ENCODE results near the gene SLC39A1.
A peak's percentile ranks its signal among the peaks of the same experiment; 100 is the strongest.

SLC39A1 gene

GRCh38 chr1:153961421-153961820, 1.9 kb downstream of the SLC39A1 start:
- TF ChIP-seq CTCF (conservative IDR thresholded peaks at IDR 0.05) = no peak
- peak overlapping the region; percentile 99; the same call in 1 of the 2 replicates for H3K27ac ChIP-seq

DNA sequence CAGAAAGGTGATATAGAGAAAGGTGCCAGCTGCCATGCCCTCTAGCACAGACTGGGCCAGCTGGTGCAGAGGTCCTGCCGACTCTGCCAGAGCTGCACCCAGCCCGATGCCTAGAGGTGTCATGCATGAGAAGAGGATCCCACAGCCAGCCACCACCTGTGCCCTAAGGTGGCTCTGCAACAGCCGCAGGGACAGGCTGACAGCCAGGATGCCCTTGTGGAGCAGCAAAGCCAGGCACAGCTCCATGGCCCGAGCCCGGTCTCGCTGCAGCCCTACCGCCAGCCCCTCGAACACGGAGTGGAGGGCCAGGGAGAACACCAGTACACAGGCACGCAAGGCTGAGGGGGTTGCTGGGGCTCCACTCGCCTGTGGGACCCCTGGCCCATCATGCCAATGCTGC, 3.1 kb downstream of the SLC39A1 start:
- no peak overlapping the region for H3K27ac ChIP-seq
- no peak for TF ChIP-seq CTCF (conservative IDR thresholded peaks at IDR 0.05)

- TF ChIP-seq CTCF (conservative IDR thresholded peaks at IDR 0.05) = no peak
- peak overlapping the region; percentile 95; the same call in 1 of the 2 replicates for H3K27ac ChIP-seq
These were observed 3.9 kb downstream of the SLC39A1 start for GRCh38 chr1:153959454-153959853.

GRCh38 chr1:153958961-153959260, 4.4 kb downstream of the SLC39A1 start:
- H3K27ac ChIP-seq = peak overlapping the region; percentile 95
- no peak for TF ChIP-seq CTCF (conservative IDR thresholded peaks at IDR 0.05)

DNA sequence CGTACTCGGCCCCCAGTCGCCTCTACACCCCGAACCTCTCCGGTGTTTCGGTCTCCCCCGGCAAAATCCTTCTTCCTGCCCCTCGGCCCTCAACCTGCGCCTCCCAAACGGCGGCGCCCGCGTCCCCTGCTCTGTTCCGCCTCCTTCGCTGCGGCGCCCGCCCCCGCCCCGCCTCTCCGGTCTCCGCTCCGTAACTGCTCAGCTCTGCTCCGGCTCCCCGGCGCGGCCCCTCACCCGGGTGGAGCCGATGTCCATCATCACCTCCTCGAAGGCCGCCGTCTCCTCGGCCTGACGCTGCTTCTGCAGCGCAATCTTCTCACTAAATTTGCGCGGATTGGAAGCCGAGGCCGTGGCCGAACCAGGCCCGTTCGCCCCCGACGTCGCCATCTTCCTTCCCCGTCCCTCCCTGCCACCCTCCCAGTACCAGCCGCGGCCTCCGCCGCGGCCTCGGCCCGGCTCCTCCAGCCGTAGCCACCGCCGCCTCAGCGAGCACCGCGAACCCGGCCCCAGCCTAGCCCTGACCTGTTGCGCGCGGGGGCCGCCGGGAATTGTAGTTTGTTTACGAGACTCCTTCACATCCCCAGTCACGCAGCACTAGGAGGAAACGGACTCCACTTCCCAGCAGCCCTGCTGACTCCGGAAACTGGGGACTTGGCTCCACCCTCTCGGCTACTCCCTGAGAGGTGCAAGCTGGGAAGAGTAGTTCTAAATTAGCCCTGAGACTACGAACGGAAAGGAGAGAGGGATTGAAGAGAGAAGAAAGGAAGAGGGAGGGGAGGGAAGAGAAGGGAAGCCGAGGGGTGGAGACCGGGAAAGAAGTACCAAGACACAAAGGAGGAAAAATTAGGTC, 5.0 kb downstream of the SLC39A1 start, which contains the start of gene CRTC2:
TSS of gene CRTC2 (minus strand) at position 502 of the 850 bp plus-strand sequence. CDS start at position 387, 115 bp downstream.
- no peak for TF ChIP-seq CTCF (conservative IDR thresholded peaks at IDR 0.05)
- peak within 1 kb of the TSS; percentile 95 for H3K27ac ChIP-seq

DNA sequence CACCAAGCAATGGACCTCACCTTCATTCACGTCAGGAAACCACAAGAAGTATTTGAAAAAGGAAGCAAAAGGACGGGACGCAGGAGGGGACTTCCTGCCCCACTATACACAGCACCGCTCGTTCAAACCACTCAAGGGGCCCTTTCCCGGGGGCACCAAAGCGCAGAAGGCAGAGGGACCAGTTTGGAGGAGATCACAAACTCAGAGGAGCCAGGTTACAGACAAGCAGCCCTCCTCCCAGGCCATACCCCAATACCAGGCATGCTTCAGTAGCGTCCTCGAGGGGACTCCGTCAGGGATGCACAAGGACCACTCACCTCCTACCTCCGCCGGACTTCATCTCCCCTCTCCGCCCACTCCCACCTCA, 5.6 kb downstream of the SLC39A1 start:
- peak overlapping the region; percentile 95 for H3K27ac ChIP-seq

More for the DNA sequence above, 5.6 kb downstream of the SLC39A1 start:
- TF ChIP-seq CTCF (conservative IDR thresholded peaks at IDR 0.05) = no peak

All from VCaP (cell line).